HUDEP-2 (cell line): ENCODE data around the gene RNF220.
"Not testable (repeated sequence)": the region's sequence is repeated elsewhere in the genome, so short reads cannot be mapped to it uniquely, and the experiment has no call there.

Experiments
- DNase-seq, 76 experiments: peaks; one replicate each; lab custom pipeline; 2025; ENCODE audit not compliant: unreplicated experiment in 76 of 76; lab: John Stamatoyannopoulos, UW

Gene RNF220

GRCh38 chr1:44646261-44647110, 241.4 kb downstream of the RNF220 start:
- no peak for DNase-seq

GRCh38 chr1:44647896-44648295, 242.8 kb downstream of the RNF220 start:
- peak in 1 of 76 experiments; percentile 5 for DNase-seq

GRCh38 chr1:44648529-44649250, 243.6 kb downstream of the RNF220 start:
- DNase-seq: peak in 20 of 76 experiments; percentile 8 to 38 (median 16)

GRCh38 chr1:44649788-44650158, 244.7 kb downstream of the RNF220 start:
- no peak for DNase-seq

GRCh38 chr1:44650159-44650831, 245.2 kb downstream of the RNF220 start:
- no peak for DNase-seq

GRCh38 chr1:44651069-44651468, 246.0 kb downstream of the RNF220 start:
- DNase-seq: no peak

- DNase-seq: peak in 63 of 76 experiments; percentile 11 to 84 (median 59)
Observed at GRCh38 chr1:44652445-44653106, 247.5 kb downstream of the RNF220 start.

- DNase-seq: no peak
Observed at GRCh38 chr1:44653107-44653964, 248.3 kb downstream of the RNF220 start.

GRCh38 chr1:44654621-44655187, 249.6 kb downstream of the RNF220 start:
- DNase-seq: no peak

GRCh38 chr1:44655609-44656008, 250.6 kb downstream of the RNF220 start:
- peak in 8 of 76 experiments; percentile 2 to 25 (median 14) for DNase-seq

- DNase-seq: no peak
Observed at GRCh38 chr1:44659566-44659965, 254.5 kb downstream of the RNF220 start.

GRCh38 chr1:44660176-44660575, 255.1 kb downstream of the RNF220 start:
- DNase-seq: no peak

GRCh38 chr1:44661781-44662682, 257.0 kb downstream of the RNF220 start:
- DNase-seq: no peak

- DNase-seq: no peak
Observed at GRCh38 chr1:44662683-44663030, 257.6 kb downstream of the RNF220 start.

GRCh38 chr1:44663417-44663816, 258.4 kb downstream of the RNF220 start:
- DNase-seq: no peak

GRCh38 chr1:44664730-44665370, 259.8 kb downstream of the RNF220 start:
- DNase-seq: no peak

GRCh38 chr1:44666719-44667118, 261.7 kb downstream of the RNF220 start:
- not testable (repeated sequence) for DNase-seq
